Measurements from ENCODE around the gene FOXQ1.
A peak's percentile ranks its signal among the peaks of the same experiment; 100 is the strongest.
"Not testable (repeated sequence)": the region's sequence is repeated elsewhere in the genome, so short reads cannot be mapped to it uniquely, and the experiment has no call there.

The FOXQ1 gene

GRCh38 chr6:1290805-1291204, 21.1 kb upstream of the FOXQ1 start:
- DNase-seq (ENCODE audit: low spot score): no peak

GRCh38 chr6:1291381-1291780, 20.5 kb upstream of the FOXQ1 start:
- DNase-seq (ENCODE audit: low spot score): no peak

- no peak for DNase-seq (ENCODE audit: low spot score)
Measured at GRCh38 chr6:1295420-1295819, 16.5 kb upstream of the FOXQ1 start.

GRCh38 chr6:1296079-1296478, 15.8 kb upstream of the FOXQ1 start:
- DNase-seq (ENCODE audit: low spot score): no peak

- DNase-seq (ENCODE audit: low spot score): peak; percentile 56
Measured at GRCh38 chr6:1296542-1296941, 15.4 kb upstream of the FOXQ1 start.

- DNase-seq (ENCODE audit: low spot score): no peak
Measured at GRCh38 chr6:1297746-1298145, 14.2 kb upstream of the FOXQ1 start.

- DNase-seq (ENCODE audit: low spot score): no peak
Measured at GRCh38 chr6:1298768-1299167, 13.1 kb upstream of the FOXQ1 start.

- DNase-seq (ENCODE audit: low spot score): no peak
Measured at GRCh38 chr6:1306133-1306532, 5.8 kb upstream of the FOXQ1 start.

GRCh38 chr6:1309366-1309765, 2.5 kb upstream of the FOXQ1 start:
- no peak for DNase-seq (ENCODE audit: low spot score)

- DNase-seq (ENCODE audit: low spot score): no peak
Measured at GRCh38 chr6:1310628-1311399, 1.1 kb upstream of the FOXQ1 start.

GRCh38 chr6:1312203-1312472, 240 bp downstream of the FOXQ1 start:
- DNase-seq (ENCODE audit: low spot score): no peak

GRCh38 chr6:1312473-1313367, 822 bp downstream of the FOXQ1 start:
- no peak for DNase-seq (ENCODE audit: low spot score)

- DNase-seq (ENCODE audit: low spot score): no peak
Measured at GRCh38 chr6:1313384-1313766, 1.5 kb downstream of the FOXQ1 start.

GRCh38 chr6:1313767-1314503, 2.0 kb downstream of the FOXQ1 start:
- DNase-seq (ENCODE audit: low spot score): no peak

GRCh38 chr6:1314617-1315016, 2.7 kb downstream of the FOXQ1 start:
- DNase-seq (ENCODE audit: low spot score): no peak

- no peak for DNase-seq (ENCODE audit: low spot score)
Measured at GRCh38 chr6:1315201-1315559, 3.3 kb downstream of the FOXQ1 start.

- no peak for DNase-seq (ENCODE audit: low spot score)
Measured at GRCh38 chr6:1315560-1316386, 3.9 kb downstream of the FOXQ1 start.

GRCh38 chr6:1316489-1316971, 4.6 kb downstream of the FOXQ1 start:
- DNase-seq (ENCODE audit: low spot score): no peak

GRCh38 chr6:1317302-1317815, 5.5 kb downstream of the FOXQ1 start:
- DNase-seq (ENCODE audit: low spot score): no peak

- no peak for DNase-seq (ENCODE audit: low spot score)
Measured at GRCh38 chr6:1318036-1318435, 6.1 kb downstream of the FOXQ1 start.

- not testable (repeated sequence) for DNase-seq (ENCODE audit: low spot score)
Measured at GRCh38 chr6:1318584-1318983, 6.7 kb downstream of the FOXQ1 start.

- DNase-seq (ENCODE audit: low spot score): no peak
Measured at GRCh38 chr6:1321738-1322137, 9.8 kb downstream of the FOXQ1 start.
